HEK293 (cell line): Measurements from ENCODE around the gene UGT1A7.

ENCODE experiments used
- CTCF ChIA-PET: fragments of 350-600 bp; formaldehyde crosslinking; extraction: SDS; loops from one replicate; lab custom pipeline; 2021; ENCODE audit warnings: antibody characterized with exemption; lab: Yijun Ruan, JAX
- POLR2A ChIA-PET: fragments of 300-600 bp; formaldehyde crosslinking; extraction: SDS; loops from one replicate; lab custom pipeline; 2020; ENCODE audit warnings: antibody characterized with exemption, inconsistent platforms; lab: Yijun Ruan, JAX
- H3K27ac ChIP-seq: fragments of 200-500 bp; sonication (Bioruptor generic); 2 replicates; pipeline ENCODE4 v1.5.1; 2014; ENCODE audit warnings: low read depth, low read length, control low read depth, inconsistent platforms; ENCODE audit errors: extremely low read depth
- H3K36me3 ChIP-seq, 2 experiments: fragments of 200-500 bp in 1 of 2; sonication (Bioruptor generic) in 1 of 2; 1 replicate in 1 of 2; 2 replicates in 1 of 2; pipeline ENCODE4 v1.5.1; 2014 to 2017; ENCODE audit warnings: inconsistent platforms in 2 of 2, low read length in 2 of 2; ENCODE audit not compliant: control insufficient read depth in 2 of 2, insufficient read depth in 1 of 2
- H3K4me1 ChIP-seq: fragments of 200-500 bp; sonication (Bioruptor generic); 2 replicates; pipeline ENCODE4 v1.5.1; 2014; ENCODE audit warnings: mild to moderate bottlenecking, low read length, inconsistent platforms; ENCODE audit not compliant: control insufficient read depth, insufficient read depth
- H3K4me3 ChIP-seq: 2 replicates; pipeline ENCODE4 v1.5.1; 2011; ENCODE audit warnings: low read depth, mild to moderate bottlenecking, control low read depth, low read length, moderate library complexity
- H3K9me3 ChIP-seq: fragments of 200-500 bp; sonication (Bioruptor generic); 2 replicates; pipeline ENCODE4 v1.5.1; 2014; ENCODE audit warnings: low read depth, low read length, inconsistent platforms; ENCODE audit not compliant: control insufficient read depth, insufficient read depth
- GLIS1 ChIP-seq: fragments of 450-650 bp; formaldehyde crosslinking; IDR thresholded peaks from 2 replicates; pipeline ENCODE4 v1.5.1; 2016; ENCODE audit warnings: missing biosample characterization, missing genetic modification characterization
- HIC1 ChIP-seq: fragments of 450-650 bp; formaldehyde crosslinking; IDR thresholded peaks from 2 replicates; pipeline ENCODE4 v1.5.1; 2016; ENCODE audit warnings: missing biosample characterization, missing genetic modification characterization
- IKZF3 ChIP-seq: fragments of 450-650 bp; IDR thresholded peaks from 2 replicates; pipeline ENCODE4 v1.5.0; 2018; ENCODE audit warnings: missing biosample characterization, mild to moderate bottlenecking, missing genetic modification characterization, moderate library complexity
- INSM2 ChIP-seq: fragments of 450-650 bp; formaldehyde crosslinking; IDR thresholded peaks from 2 replicates; pipeline ENCODE4 v1.5.1; 2016; ENCODE audit warnings: missing biosample characterization, missing genetic modification characterization
- KLF9 ChIP-seq: fragments of 450-650 bp; formaldehyde crosslinking; IDR thresholded peaks from 2 replicates; pipeline ENCODE4 v1.5.1; 2016; ENCODE audit warnings: missing biosample characterization, missing genetic modification characterization, low read depth
- SP2 ChIP-seq: fragments of 450-650 bp; formaldehyde crosslinking; IDR thresholded peaks from 2 replicates; pipeline ENCODE4 v1.5.1; 2016; ENCODE audit warnings: missing biosample characterization, missing genetic modification characterization
- SP3 ChIP-seq: fragments of 450-650 bp; formaldehyde crosslinking; IDR thresholded peaks from 2 replicates; pipeline ENCODE4 v1.5.1; 2016; ENCODE audit warnings: missing biosample characterization, missing genetic modification characterization
- TCF7L2 ChIP-seq: IDR thresholded peaks from 2 replicates; pipeline ENCODE4 v1.6.1; 2011; ENCODE audit warnings: low read depth, mild to moderate bottlenecking, inconsistent platforms, low read length, moderate library complexity, borderline replicate concordance
- ZBTB7A ChIP-seq: fragments of 450-650 bp; formaldehyde crosslinking; IDR thresholded peaks from 2 replicates; pipeline ENCODE4 v1.5.1; 2016; ENCODE audit warnings: low read depth, missing biosample characterization, missing genetic modification characterization
- ZBTB8A ChIP-seq: fragments of 450-650 bp; formaldehyde crosslinking; IDR thresholded peaks from 2 replicates; pipeline ENCODE4 v1.5.1; 2016; ENCODE audit warnings: missing biosample characterization, missing genetic modification characterization
- ZNF10 ChIP-seq: fragments of 450-650 bp; formaldehyde crosslinking; IDR thresholded peaks from 2 replicates; pipeline ENCODE4 v1.5.1; 2017; ENCODE audit warnings: missing biosample characterization, missing genetic modification characterization
- ZNF16 ChIP-seq: fragments of 450-650 bp; formaldehyde crosslinking; IDR thresholded peaks from 2 replicates; pipeline ENCODE4 v1.5.1; 2016; ENCODE audit warnings: low read depth, missing biosample characterization, missing genetic modification characterization
- ZNF214 ChIP-seq: fragments of 450-650 bp; formaldehyde crosslinking; IDR thresholded peaks from 2 replicates; pipeline ENCODE4 v1.5.1; 2017; ENCODE audit warnings: missing biosample characterization, mild to moderate bottlenecking, missing genetic modification characterization, borderline replicate concordance
- ZNF223 ChIP-seq: fragments of 450-650 bp; formaldehyde crosslinking; IDR thresholded peaks from 2 replicates; pipeline ENCODE4 v1.5.1; 2016; ENCODE audit warnings: missing biosample characterization, missing genetic modification characterization
- ZNF248 ChIP-seq: fragments of 450-650 bp; formaldehyde crosslinking; IDR thresholded peaks from 2 replicates; pipeline ENCODE4 v1.5.1; 2017; ENCODE audit warnings: missing biosample characterization, missing genetic modification characterization
- ZNF280C ChIP-seq: fragments of 450-650 bp; formaldehyde crosslinking; IDR thresholded peaks from 2 replicates; pipeline ENCODE4 v1.5.1; 2016; ENCODE audit warnings: missing biosample characterization, missing genetic modification characterization
- ZNF311 ChIP-seq: fragments of 450-650 bp; formaldehyde crosslinking; IDR thresholded peaks from 2 replicates; pipeline ENCODE4 v1.5.1; 2017; ENCODE audit warnings: missing biosample characterization, missing genetic modification characterization, borderline replicate concordance
- ZNF354C ChIP-seq: fragments of 450-650 bp; formaldehyde crosslinking; IDR thresholded peaks from 2 replicates; pipeline ENCODE4 v1.5.1; 2016; ENCODE audit warnings: missing biosample characterization, missing genetic modification characterization, low read depth, borderline replicate concordance
- ZNF37A ChIP-seq: fragments of 450-650 bp; IDR thresholded peaks from 2 replicates; pipeline ENCODE4 v1.5.1; 2018; ENCODE audit warnings: missing biosample characterization, missing genetic modification characterization
- ZNF426 ChIP-seq: fragments of 450-650 bp; formaldehyde crosslinking; IDR thresholded peaks from 2 replicates; pipeline ENCODE4 v1.5.1; 2017; ENCODE audit warnings: missing biosample characterization, missing genetic modification characterization, mild to moderate bottlenecking, inconsistent platforms, moderate library complexity
- ZNF473 ChIP-seq: fragments of 450-650 bp; formaldehyde crosslinking; IDR thresholded peaks from 2 replicates; pipeline ENCODE4 v1.5.1; 2017; ENCODE audit warnings: missing biosample characterization, missing genetic modification characterization
- ZNF555 ChIP-seq: fragments of 450-650 bp; formaldehyde crosslinking; conservative IDR thresholded peaks from 2 replicates; pipeline ENCODE4 v1.5.1; 2017; ENCODE audit warnings: missing biosample characterization, mild to moderate bottlenecking, missing genetic modification characterization, inconsistent platforms
- ZNF560 ChIP-seq: fragments of 450-650 bp; formaldehyde crosslinking; IDR thresholded peaks from 2 replicates; pipeline ENCODE4 v1.5.1; 2017; ENCODE audit warnings: missing biosample characterization, missing genetic modification characterization, borderline replicate concordance
- ZNF658 ChIP-seq: fragments of 450-650 bp; formaldehyde crosslinking; IDR thresholded peaks from 2 replicates; pipeline ENCODE4; 2016; ENCODE audit warnings: missing biosample characterization, missing genetic modification characterization
- ZNF692 ChIP-seq: fragments of 450-650 bp; formaldehyde crosslinking; IDR thresholded peaks from 2 replicates; pipeline ENCODE4 v1.5.1; 2016; ENCODE audit warnings: missing biosample characterization, missing genetic modification characterization
- ZNF76 ChIP-seq: fragments of 450-650 bp; formaldehyde crosslinking; IDR thresholded peaks from 2 replicates; pipeline ENCODE4; 2016; ENCODE audit warnings: low read depth, missing biosample characterization, missing genetic modification characterization, borderline replicate concordance
- ZSCAN18 ChIP-seq: fragments of 450-650 bp; formaldehyde crosslinking; IDR thresholded peaks from 2 replicates; pipeline ENCODE4 v1.5.1; 2016; ENCODE audit warnings: missing biosample characterization, missing genetic modification characterization
- ZSCAN30 ChIP-seq: fragments of 450-650 bp; IDR thresholded peaks from 2 replicates; pipeline ENCODE4 v1.5.1; 2018; ENCODE audit warnings: missing biosample characterization, mild to moderate bottlenecking, missing genetic modification characterization, moderate library complexity

UGT1A7 gene

GRCh38 chr2:233698740-233699139, 17.0 kb downstream of the UGT1A7 start:
- no peaks in the 10 kb centered on the region for H3K36me3 ChIP-seq
- CTCF ChIA-PET = interaction anchor here (1.2 kb wide), 1 partner anchor 12 kb away, joined by 5 read pairs; no protein-coding TSS in a partner anchor
- H3K9me3 ChIP-seq = no peaks in the 10 kb centered on the region
- no peak overlapping the region for H3K27ac ChIP-seq
- POLR2A ChIA-PET = no interaction called here
- TF ChIP-seq ZNF223 (tag by site-specific recombination) = no peak
- no peak for TF ChIP-seq ZNF214 (tag by site-specific recombination)
- TF ChIP-seq GLIS1 = no peak
- no peak for TF ChIP-seq ZNF311 (tag by site-specific recombination)
- no peak for TF ChIP-seq ZNF37A (tag by site-specific recombination)
- no peak for TF ChIP-seq ZBTB7A
- TF ChIP-seq INSM2 (tag by site-specific recombination) = no peak
- TF ChIP-seq ZNF76 (tag by site-specific recombination) = no peak
- no peak for TF ChIP-seq ZBTB8A (tag by site-specific recombination)
- no peak for TF ChIP-seq ZNF555 (tag by site-specific recombination)
- no peak for TF ChIP-seq ZNF354C (tag by site-specific recombination)
- TF ChIP-seq ZNF280C = no peak
- no peak for TF ChIP-seq TCF7L2
- TF ChIP-seq ZSCAN18 = no peak
- no peak for TF ChIP-seq ZNF248
- no peak for TF ChIP-seq ZNF10 (tag by site-specific recombination)
- no peak for TF ChIP-seq KLF9 (tag by site-specific recombination)
- no peak overlapping the region for H3K4me3 ChIP-seq
- H3K4me1 ChIP-seq = 0 out of 2 replicates have a peak, but pooled peaks cover 2% of the 10 kb centered on the region

GRCh38 chr2:233699424-233700027, 17.8 kb downstream of the UGT1A7 start:
- H3K4me3 ChIP-seq = no peak overlapping the region
- ChIA-PET CTCF (interaction anchor here (1.2 kb wide), 1 partner anchor 12 kb away, joined by 5 read pairs; no protein-coding TSS in a partner anchor), POLR2A (no interaction called here)
- H3K4me1 ChIP-seq = 0 out of 2 replicates have a peak, but pooled peaks cover 2% of the 10 kb centered on the region
- H3K36me3 ChIP-seq = no peaks in the 10 kb centered on the region
- H3K27ac ChIP-seq = no peak overlapping the region
- no peaks in the 10 kb centered on the region for H3K9me3 ChIP-seq
- TF ChIP-seq SP3 (tag by site-specific recombination) (no peak), ZNF560 (tag by site-specific recombination) (no peak), ZNF426 (tag by site-specific recombination) (no peak), SP2 (tag by site-specific recombination) (no peak), ZNF16 (no peak), ZNF658 (tag by site-specific recombination) (no peak), ZNF473 (tag by site-specific recombination) (no peak), ZNF692 (tag by site-specific recombination) (no peak), ZSCAN30 (tag by site-specific recombination) (no peak), ZNF354C (tag by site-specific recombination) (no peak), IKZF3 (tag by site-specific recombination) (no peak), HIC1 (no peak)
